HL-60/S4 treated with phorbol 12-myristate 13-acetate at 8.2 ng/mL for 4 days and 3 days (cell line): ENCODE measurements around the gene CFAP99.
"Not testable (repeated sequence)": the region's sequence is repeated elsewhere in the genome, so short reads cannot be mapped to it uniquely, and the experiment has no call there.

Source experiments
- in situ Hi-C: fragments of 300-500 bp; cut with MboI; formaldehyde crosslinking; loops from 2 replicates; pipeline ENCODE4 v1.15.0; 2022; ENCODE audit warnings: low sequenced_read_pairs

CFAP99 gene

DNA sequence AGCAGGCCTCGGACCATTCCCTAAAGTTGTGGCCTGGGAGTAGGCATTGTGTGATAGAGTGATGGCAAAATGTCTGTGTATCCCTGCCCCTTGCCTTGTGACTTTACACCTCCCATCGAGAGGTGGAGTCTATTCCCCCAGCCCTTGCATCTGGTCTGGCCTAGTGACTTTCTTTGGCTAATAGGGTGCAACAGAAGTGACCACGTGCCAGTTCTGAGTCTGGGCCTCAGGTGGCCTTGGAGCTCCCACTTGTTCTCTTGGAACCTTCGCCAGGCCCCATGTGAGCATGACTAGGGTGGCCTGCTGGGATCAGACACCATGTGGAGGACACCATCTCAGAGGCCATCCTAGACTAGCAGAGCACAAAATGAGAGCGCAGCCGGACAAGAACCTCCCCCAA, 46.3 kb downstream of the CFAP99 start:
- in situ Hi-C loops: no loop called here

DNA sequence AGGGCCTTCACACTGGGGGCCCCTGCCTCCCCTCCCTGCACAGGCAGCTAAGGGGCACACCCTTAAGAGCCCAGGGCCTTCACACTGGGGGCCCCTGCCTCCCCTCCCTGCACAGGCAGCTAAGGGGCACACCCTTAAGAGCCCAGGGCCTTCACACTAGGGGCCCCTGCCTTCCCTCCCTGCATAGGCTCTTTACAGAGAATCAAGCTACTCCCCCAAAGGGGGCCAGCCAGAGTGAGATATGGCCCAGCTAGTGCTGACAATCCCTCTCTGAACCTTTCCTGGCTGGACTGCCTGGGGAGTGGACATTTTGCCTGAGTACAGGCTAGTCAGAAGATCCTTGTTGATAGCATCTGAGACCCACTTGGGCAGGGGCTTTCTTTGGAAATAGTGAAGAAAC, 46.8 kb downstream of the CFAP99 start:
- in situ Hi-C loops: not testable (repeated sequence)

DNA sequence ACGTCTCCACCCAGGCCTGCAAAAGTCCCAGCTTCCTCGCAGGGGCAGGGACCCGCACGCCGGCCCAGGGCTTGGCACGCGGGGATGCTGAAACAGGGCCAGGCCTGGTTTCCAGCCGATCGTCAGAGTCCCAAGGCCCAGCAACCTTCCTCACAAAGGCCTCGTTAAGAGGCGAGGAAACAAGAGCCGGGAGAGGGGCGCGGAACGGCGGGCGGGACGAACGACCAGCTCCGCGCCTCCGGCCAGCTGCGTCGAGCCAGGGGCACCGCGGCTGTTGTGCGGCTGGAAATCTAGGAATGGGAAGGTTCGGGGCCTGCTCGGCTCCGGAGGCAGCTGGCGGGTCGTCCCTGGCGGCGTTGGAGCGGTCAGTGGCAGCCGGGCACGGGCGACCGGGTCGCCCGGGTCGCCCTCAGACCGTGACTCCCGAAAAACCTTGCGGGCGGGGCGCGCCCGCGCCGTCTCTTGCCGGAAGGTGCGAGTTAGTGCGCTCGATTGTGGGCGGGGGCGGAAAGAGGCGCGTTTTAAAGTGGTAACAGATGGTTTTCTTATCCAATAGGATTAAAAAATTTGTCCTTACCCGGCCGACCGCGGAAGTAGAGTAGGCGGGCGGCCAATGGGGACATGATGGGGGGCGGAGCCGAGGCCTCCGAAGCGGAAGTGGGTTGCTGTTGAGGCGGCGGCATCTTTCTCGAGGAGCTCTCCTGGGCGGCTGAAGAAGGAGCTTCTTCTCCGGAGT, 49.9 kb downstream of the CFAP99 start, which contains the start of gene RNF4:
TSS of gene RNF4 (plus strand) at position 651 of the 736 bp plus-strand sequence. CDS start 21,388 bp downstream, outside the sequence.
- in situ Hi-C loops: no loop called here

DNA sequence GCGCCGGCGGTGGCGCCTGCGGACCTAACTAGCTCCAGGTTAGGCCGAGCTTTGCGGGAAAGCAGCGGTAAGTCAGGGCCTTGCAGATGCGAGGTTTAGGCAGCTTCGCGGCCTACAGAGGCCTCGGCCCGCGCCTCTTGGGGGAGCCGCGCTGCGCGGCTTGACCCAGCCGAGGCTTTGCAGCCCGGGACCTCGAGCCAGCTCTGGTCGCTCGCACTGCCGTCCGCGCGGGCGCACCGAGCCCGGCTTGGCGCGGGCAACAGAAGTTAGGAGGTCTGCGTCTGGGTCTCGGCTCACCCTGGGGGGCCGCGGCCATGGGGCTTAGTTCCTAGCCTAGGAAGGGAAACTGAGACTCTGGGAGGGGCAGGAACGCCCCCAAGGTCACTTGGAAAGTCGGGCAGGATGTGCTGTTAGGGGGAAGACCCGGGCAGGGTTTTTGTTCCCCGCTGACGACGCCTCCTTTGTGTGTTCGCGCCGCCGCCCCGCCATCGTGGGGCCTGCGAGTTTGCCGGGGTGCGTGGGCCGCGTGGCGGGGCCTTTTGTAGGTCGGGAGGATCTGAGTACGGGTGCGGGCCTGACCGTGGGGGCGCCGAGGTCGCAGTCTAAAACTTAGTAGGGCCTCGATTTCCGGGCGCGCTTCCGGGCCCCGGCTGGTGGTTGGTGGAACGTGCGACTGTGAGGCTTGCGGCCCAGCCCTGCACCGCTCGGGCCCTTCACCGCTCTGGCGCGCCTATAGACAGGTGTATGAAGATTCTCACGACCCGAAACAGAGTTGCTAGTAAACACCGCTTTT, 50.6 kb downstream of the CFAP99 start:
- in situ Hi-C loops: no loop called here

DNA sequence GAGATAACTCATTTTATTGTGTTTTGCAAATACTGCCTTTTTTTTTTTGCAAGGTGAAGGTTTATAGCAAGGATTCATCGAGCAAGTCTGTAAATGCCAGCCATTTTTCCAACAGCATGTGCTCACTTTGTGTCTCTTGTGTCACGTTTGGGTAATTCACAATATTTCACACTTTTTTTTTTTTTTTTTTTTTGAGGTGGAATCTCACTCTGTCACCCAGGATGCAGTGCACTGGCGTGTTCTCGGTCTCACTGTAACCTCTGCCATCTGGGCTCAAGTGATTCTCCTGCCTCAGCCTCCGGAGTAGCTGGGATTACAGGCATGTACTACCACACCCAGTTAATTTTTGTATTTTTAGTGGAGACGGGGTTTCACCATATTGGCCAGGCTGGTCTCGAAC, 52.0 kb downstream of the CFAP99 start:
- in situ Hi-C loops: no loop called here

DNA sequence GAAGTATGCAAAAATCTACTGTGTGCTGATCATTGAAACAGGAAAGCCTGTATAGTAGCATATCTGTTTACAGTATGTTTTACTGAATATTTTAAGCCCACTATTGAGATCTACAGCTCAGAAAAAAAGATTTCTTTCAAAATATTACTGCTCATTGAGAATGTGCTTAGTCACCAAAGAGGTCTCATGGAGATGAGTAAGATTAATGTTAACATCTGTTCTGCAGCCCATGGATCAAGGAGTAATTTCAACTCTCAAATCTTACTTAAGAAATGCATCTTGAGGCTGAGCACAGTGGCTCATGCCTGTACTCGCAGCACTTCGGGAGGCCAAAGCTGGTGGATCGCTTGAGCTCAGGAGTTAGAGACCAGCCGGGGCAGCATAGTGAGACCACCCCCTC, 53.4 kb downstream of the CFAP99 start:
- in situ Hi-C loops: no loop called here

DNA sequence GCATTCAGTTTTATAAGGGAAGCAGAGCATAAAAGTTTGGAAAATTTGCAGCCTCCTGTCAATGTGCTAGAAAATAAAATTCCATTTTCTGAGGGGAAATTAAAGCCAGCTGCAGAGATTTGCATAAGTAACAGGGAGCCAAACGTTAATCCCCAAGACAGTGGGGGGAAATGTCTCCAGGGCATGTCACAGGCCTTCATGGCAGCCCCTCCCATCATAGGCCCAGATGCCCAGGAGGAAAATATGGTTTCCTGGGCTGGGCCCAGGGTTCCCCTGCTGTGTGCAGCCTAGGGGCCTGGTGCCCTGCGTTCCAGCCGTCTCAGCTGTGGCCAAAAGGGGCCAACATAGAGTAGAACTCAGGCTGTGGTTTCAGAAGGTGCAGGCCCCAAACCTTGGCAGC, 59.5 kb downstream of the CFAP99 start:
- in situ Hi-C loops: no loop called here

DNA sequence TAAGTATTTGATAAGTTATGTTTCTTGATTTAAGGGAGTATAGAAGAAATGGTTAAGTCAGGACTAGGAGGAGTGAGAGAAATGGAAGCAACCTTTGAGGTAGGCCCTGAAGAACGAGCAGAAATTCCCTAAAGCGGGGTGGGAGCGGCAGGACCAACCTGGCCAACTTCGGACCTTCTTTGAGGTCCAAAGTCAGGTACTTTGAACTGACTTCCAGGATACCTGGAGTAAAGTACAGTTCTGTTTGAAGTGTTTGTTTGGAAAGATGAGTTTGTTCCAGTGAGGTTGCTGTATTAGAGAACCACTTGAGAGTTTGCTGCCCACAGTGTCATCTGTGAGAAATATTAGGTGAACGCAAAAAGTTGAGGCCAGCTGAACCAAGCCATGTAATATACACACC, 61.9 kb downstream of the CFAP99 start:
- in situ Hi-C loops: no loop called here

DNA sequence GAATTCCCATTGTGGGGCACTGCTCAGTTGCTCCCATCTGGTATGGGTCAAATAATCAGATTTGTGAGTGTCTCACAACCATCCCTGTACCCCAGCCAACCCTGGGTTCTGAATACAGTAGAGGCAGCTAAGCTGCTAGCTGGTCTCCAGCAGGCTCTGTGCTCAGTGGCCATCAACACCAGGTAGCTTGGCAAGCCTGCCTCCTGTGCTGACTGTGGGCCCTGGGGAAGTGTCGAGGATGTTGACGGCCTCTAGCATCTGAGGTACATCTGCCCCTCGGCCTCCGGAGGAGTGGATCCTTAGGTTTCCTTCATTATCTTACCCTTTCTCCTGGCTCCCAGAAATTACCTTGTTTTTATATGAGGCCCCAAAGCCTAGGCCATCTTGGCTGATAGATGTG, 63.4 kb downstream of the CFAP99 start:
- in situ Hi-C loops: no loop called here

DNA sequence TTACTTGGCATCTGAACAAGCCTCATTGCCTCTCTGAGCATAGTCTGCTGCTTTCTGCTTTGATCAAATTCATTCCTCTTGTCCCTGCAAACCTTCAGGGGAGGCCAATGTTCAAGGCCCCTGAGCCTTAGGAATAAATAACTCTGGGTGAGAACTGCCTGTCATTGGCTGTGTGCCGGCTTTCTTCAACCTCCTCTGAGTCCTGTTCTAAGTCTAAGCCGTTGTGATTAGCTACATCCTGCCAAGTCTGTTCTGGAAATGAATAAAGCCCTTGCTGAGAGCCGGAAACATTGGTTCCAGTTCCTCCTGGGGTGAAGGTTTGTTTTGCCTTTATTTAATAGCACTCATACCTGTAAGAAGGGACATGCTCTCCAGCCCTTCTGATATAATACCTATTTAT, 63.9 kb downstream of the CFAP99 start:
- in situ Hi-C loops: no loop called here

DNA sequence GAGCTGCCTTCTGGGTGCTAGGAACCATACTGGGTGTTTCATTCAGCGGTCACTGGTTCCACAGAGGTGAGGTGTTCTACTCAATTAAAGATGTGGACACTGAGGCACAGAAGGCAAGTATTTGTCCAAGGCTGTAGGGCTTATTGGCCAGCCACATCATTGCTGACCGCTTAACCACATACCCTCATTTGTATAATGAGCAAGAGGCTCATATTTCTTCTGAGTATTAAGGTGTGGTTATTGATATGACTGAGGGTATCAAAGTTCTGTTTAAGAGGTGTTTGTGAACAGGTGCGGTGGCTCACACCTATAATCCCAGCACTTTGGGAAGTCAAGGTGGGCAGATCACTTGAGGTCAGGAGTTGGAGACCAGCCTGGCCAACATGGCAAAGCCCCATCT, 64.5 kb downstream of the CFAP99 start:
- in situ Hi-C loops: no loop called here

DNA sequence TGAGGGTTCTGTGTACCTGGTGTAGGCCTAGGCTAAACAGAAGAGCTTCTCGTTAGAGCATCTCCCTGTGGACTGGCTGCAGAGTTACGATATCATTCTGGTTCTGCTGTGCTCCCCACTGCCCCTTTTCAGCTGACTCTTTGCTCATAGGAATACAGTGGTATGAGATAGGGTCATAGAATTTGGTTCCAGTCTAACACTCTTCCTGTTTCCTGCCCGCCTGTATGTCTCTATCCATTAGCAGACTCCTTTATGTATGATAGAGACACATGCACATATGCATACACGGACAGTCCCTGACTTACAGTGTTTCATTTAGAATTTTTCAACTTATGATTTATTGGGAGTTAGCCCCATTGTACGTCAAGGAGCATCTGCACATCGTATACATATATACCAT, 65.4 kb downstream of the CFAP99 start:
- in situ Hi-C loops: no loop called here

DNA sequence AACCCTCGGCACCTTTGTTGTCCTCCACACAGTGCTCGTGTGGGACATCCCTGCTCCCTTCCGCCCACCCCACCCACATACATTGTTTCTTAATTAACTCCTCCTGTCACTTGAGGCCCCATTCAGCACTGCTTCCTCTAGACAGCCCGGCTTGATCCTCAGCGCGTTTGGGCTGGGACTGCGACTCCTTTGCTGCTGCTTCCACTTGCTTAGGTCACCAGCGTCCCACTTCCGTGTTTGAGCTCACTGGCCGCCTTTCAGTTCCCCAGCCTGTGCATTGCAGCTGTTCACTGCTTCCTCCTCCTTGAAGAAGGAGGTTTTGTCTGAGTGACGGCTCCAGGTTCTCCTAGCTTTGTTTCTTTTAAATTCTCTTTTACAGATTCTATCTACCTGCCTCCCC, 66.2 kb downstream of the CFAP99 start:
- in situ Hi-C loops: no loop called here

DNA sequence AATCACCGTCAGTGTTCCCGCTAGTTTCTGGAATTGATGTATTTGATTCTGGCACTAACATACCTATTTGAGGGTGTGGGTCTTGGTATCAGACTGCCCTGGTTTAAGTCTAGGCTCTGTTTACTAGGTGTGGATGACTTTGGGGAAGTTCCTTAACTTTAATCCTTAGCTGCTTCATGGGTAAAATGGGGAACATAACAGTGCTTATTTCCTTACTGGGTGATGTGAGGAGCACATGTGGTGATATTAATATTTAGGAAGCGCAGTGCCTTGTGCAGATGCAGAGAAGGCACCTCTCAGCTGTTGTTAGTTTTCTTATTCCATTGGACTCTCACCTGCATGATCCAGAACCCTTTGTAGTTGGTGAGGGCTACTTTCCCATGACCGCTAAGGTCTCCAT, 67.2 kb downstream of the CFAP99 start:
- in situ Hi-C loops: no loop called here

DNA sequence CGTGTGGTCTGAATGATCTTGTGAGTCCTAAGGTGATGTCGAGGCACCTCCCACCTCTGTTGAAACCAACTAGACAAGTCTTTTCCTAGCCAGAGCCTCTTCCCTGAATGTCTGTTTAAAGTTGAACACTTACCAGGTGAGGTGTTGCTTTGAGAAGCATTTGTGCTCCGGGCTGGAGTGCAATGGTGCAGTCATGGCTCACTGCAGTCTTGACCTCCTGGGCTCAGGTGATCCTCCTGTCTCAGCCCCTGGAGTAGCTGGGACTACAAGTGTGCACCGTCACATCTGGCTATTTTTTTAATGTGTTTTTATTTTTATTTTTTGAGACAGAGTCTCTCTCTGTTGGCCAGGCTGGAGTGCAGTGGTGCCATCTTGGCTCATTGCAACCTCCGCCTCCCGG, 68.2 kb downstream of the CFAP99 start:
- in situ Hi-C loops: no loop called here

DNA sequence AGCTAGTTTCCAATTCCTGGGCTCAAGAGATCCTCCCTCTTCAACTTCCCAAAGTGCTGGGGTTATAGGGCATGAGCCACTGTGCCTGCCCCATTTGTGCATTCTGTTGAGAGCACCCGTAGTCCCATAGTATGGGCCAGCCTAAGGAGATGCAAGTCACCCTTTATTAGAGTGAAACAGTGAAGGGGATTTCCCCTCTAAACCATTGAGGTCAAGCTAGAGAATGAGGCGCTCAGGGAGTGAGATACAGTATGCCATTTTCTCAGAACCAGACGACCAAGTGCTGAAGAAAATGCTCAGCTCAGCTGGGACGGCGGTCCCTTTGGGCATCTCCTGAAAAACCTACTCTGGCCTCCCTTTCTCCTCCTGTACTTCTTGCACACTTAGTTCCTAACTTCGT, 68.9 kb downstream of the CFAP99 start:
- in situ Hi-C loops: no loop called here

DNA sequence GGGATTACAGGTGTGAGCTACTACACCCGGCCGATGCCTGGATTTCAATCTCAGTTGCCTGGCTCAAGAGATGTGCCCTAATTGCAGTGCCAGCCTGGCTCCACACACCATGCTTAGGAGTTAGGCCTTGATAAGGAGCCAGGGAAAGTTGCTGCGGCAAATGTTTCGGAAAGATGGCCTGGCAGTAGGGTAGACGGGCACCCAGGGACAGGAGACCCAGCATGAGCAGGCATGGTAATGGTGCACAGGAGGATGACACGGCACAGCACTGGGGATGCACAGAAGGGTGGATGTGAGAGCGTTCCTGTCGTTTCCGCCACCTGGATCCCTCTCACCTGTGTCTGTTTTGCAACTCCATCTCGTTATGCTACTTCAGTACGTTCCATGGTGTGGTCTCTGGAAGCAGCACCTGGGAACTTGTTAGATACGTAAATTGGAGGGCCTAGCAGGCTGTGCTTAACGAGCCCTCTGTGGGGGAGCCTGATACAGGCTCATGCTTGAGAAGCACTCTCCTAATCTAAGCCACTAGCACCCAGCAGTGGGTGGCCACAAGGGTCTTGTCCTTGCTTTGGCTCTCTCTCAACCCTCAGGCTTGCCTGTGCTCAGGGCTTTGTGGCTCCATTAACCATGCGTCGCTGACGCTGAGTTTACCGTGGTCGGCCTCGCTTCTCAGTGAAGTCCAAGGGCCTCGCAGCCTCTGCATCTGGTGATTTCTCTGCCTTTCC, 70.5 kb downstream of the CFAP99 start:
- in situ Hi-C loops: no loop called here

DNA sequence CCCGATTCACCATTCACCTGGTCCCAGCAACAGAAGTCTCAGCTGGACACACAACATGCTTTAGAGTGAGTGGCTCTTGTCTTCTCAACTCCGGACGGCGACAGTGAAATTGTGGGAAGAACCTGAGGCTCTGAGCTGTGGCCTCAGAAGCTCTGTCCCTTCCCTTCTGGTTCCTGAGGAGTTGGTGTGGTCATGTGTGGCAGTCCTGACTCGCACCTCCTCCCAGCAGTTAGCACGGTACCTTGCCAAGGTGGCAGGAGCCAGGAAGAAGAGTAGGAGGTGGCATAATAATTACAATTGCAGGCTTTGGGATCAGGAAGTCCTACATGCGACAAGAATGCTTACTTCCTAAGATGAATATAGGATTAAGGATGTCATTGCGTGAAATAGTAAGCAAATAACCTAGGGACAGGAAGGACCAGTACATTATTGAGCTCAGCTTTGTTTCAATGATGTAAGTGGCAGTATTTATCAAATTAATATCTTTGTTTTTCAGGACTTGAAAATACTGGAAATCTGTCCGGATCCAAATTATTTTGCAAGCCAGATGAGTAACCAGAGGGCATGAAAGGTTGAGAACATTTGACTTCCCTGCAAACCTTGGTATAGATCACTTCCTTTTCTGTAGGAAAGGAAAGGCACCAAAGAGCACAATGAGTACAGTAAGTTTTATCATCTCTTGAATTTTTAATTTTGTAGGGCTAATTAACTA, 71.2 kb downstream of the CFAP99 start:
- in situ Hi-C loops: no loop called here

DNA sequence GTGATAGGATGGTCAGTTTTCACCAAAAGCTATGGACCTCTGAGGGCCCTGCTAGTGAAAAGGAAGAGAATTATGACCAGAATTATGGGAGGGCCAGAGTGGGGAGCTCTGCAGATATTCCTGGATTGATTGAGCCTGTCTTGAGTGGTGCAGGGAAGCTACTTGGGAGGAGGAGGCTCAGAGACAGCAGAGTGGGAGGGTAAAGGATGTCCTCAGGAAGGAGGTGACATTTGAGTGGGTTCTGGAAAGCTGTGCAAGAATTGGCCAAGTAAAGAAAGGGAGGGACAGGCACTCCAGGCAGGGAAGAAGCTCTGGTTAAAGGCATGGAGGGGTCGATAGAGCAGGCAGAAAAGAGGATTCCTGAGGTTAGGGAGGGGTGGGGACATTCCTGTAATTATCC, 74.2 kb downstream of the CFAP99 start:
- in situ Hi-C loops: no loop called here

DNA sequence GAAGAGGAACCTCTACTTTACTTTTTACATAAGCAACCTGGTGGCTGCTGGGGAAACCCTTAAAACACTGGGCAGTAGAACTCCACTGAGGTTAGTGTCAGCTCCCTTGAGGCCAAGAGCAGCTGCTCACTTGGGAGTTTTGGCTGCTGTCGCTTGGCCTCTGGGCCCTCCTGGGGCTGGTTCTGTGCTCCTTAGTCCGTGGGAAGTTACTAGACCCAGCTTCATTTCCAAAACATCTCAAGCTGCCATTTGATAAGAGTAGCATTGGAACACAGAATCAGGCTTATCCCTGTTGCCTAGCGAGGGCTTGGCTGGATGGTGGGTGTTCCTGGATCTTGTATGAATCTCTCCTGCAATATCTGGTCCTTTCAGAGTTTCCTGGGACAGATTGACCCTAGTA, 76.2 kb downstream of the CFAP99 start:
- in situ Hi-C loops: no loop called here

DNA sequence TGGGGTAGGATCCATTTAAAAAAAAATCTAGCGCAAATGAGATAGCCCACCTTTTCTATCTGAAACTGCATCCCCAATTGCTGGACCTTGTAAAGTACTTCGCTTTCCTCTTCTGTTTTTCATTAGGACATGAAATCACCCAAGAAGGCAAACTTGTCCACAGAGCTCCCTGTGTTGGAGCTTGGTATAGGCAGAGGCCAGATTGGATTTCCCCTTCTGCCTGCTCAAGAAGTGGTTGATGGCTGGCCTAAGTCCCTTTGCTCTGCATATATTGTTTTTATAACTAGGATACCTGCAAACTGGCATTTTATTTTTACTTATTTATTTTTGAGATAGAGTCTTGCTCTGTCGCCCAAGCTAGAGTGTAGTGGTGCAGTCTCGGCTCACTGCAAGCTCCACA, 78.6 kb downstream of the CFAP99 start:
- in situ Hi-C loops: no loop called here
